Renal cortex interstitium (tissue), 11 donors: ENCODE data around the gene GHDC. TPM values are rescaled to one million over a fixed set of nuclear protein-coding genes. Genes with fewer than 3 reads are reported as not detected.
"Not testable (repeated sequence)": the region's sequence is repeated elsewhere in the genome, so short reads cannot be mapped to it uniquely, and the experiment has no call there.

ENCODE experiments used
- DNase-seq, 11 donors: peaks; one replicate each; pipeline ENCODE4 v3.0.0-alpha.2; 2013; ENCODE audit warnings: low read depth in 9 of 11, low spot score in 4 of 11; ENCODE audit errors: extremely low read depth in 1 of 11
- polyA plus RNA-seq, 3 donors: library from polyadenylated mRNA; unstranded; fragments of 120-200 nt; gene quantifications; one replicate each; pipeline ENCODE4 v1.2.1, GENCODE V29; 2013; ENCODE audit not compliant: insufficient read length in 3 of 3

Gene GHDC
- polyA plus RNA-seq, 3 donors = 14.4 to 22.2 (median 18.0) TPM

GRCh38 chr17:42169351-42169750, 24.9 kb downstream of the GHDC start:
- no peak for DNase-seq

- DNase-seq = no peak
These were observed 26.5 kb downstream of the GHDC start for GRCh38 chr17:42167807-42168206.

- no peak for DNase-seq
These were observed 28.0 kb downstream of the GHDC start for GRCh38 chr17:42166196-42166763.

GRCh38 chr17:42165751-42166150, 28.5 kb downstream of the GHDC start:
- no peak for DNase-seq

- no peak for DNase-seq
These were observed 30.4 kb downstream of the GHDC start for GRCh38 chr17:42163696-42164407.

GRCh38 chr17:42163113-42163512, 31.2 kb downstream of the GHDC start:
- no peak for DNase-seq

- no peak for DNase-seq
These were observed 33.8 kb downstream of the GHDC start for GRCh38 chr17:42160531-42160910.

GRCh38 chr17:42159796-42160530, 34.3 kb downstream of the GHDC start:
- no peak for DNase-seq

- DNase-seq = no peak
These were observed 38.7 kb downstream of the GHDC start for GRCh38 chr17:42155614-42156045.

GRCh38 chr17:42153919-42154742, 40.2 kb downstream of the GHDC start:
- no peak for DNase-seq

GRCh38 chr17:42146911-42147607, 47.2 kb downstream of the GHDC start:
- no peak for DNase-seq

GRCh38 chr17:42143138-42143537, 51.2 kb downstream of the GHDC start:
- not testable (repeated sequence) for DNase-seq

- no peak for DNase-seq
These were observed 51.9 kb downstream of the GHDC start for GRCh38 chr17:42142371-42142896.

GRCh38 chr17:42141382-42141781, 52.9 kb downstream of the GHDC start:
- DNase-seq = no peak

GRCh38 chr17:42140690-42141089, 53.6 kb downstream of the GHDC start:
- DNase-seq = not testable (repeated sequence)
